Right atrium auricular region (tissue), 2 donors: Measurements from ENCODE around the gene BBS4. TPM values are rescaled to one million over a fixed set of nuclear protein-coding genes. Genes with fewer than 3 reads are reported as not detected.

Source experiments
- DNase-seq: peaks from one replicate; pipeline ENCODE4 v3.0.0-alpha.2; 2019; ENCODE audit warnings: low spot score
- H3K27ac ChIP-seq, 2 donors: fragments of 200-600 bp; sonication (generic); 1 replicate in 1 of 2; 2 replicates in 1 of 2; pipeline ENCODE4 v1.5.1; 2016 to 2019
- H3K27me3 ChIP-seq, 2 donors: fragments of 200-600 bp; sonication (generic); one replicate each; pipeline versions ENCODE4 v1.5.1 to v1.6.0; 2017 to 2019
- H3K36me3 ChIP-seq: fragments of 200-600 bp; sonication (generic); one replicate; pipeline ENCODE4 v1.5.1; 2016
- H3K4me1 ChIP-seq, 2 donors: fragments of 200-600 bp; sonication (generic); one replicate each; pipeline versions ENCODE4 v1.5.1 to v1.6.0; 2017 to 2019
- H3K4me3 ChIP-seq, 2 donors: fragments of 200-600 bp; sonication (generic); 1 replicate in 1 of 2; 2 replicates in 1 of 2; pipeline ENCODE4 v1.5.1; 2017 to 2019; ENCODE audit warnings: mild to moderate bottlenecking in 1 of 2, moderate library complexity in 1 of 2
- H3K9me3 ChIP-seq, 2 donors: fragments of 200-600 bp; sonication (generic); one replicate each; pipeline ENCODE4 v1.5.1; 2019
- total RNA-seq, 2 donors: library from RNA; depleted of rRNA; stranded (reverse); fragments of >200 nt; gene quantifications; one replicate each; pipeline ENCODE4 v1.1.0, GENCODE V29; 2016
- TF ChIP-seq, protein P1 (sequence below), 2 donors: fragments of 200-600 bp; sonication (generic); IDR thresholded peaks; one replicate each; pipeline ENCODE4 v1.5.1; 2019; ENCODE audit warnings: antibody characterized with exemption in 2 of 2

BBS4 gene
- total RNA-seq, 2 donors from 2014 or later, result 8.0 to 12.1 TPM

DNA sequence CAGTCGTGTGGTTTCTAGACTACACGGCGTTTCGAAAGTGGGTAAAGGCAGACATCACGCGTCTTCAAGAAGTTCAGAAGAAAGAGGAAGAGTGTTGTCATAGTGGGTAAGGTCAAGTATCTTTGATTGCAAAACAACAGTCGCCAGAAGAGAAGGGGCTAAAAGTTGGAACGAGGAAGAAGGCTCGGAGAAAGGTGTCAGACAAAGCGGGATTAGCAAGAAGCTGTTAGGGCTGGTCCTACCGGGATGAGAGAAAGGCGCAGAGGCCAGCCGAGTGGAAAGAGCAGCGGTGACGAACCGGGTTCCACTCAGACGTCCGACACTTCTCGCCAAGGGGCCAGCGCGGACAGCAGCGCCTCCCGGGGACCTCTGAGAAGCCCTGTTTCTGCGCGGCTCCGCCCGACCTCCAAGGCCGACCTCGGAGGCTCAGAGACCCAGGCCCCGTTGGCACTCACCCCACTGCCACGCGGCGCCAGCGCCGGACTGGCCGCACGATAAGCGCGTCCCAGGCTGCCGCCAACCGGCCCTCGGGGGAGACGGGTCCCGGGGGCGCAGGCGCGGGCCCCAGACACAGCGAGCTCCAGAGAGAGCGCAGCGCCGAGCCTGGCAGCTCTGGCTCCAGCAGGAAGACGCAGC is 97.1 kb downstream of the BBS4 start:
- Histone ChIP-seq H3K9me3 (no peaks in the 10 kb centered on the region), H3K27me3 (no peaks in the 10 kb centered on the region), H3K36me3 (peaks cover 4% of the 10 kb centered on the region), H3K4me1 (peaks cover 0 to 27% of the 10 kb centered on the region in 2 donors), H3K27ac (peak overlapping the region; percentile 89 to 94), H3K4me3 (peak overlapping the region; percentile 95 to 96)
- TF ChIP-seq, protein P1, sequence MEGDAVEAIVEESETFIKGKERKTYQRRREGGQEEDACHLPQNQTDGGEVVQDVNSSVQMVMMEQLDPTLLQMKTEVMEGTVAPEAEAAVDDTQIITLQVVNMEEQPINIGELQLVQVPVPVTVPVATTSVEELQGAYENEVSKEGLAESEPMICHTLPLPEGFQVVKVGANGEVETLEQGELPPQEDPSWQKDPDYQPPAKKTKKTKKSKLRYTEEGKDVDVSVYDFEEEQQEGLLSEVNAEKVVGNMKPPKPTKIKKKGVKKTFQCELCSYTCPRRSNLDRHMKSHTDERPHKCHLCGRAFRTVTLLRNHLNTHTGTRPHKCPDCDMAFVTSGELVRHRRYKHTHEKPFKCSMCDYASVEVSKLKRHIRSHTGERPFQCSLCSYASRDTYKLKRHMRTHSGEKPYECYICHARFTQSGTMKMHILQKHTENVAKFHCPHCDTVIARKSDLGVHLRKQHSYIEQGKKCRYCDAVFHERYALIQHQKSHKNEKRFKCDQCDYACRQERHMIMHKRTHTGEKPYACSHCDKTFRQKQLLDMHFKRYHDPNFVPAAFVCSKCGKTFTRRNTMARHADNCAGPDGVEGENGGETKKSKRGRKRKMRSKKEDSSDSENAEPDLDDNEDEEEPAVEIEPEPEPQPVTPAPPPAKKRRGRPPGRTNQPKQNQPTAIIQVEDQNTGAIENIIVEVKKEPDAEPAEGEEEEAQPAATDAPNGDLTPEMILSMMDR (IDR thresholded peaks at IDR 0.05), result peak in 1 of 2 donors; percentile 20
- DNase-seq, result peak; percentile 60

DNA sequence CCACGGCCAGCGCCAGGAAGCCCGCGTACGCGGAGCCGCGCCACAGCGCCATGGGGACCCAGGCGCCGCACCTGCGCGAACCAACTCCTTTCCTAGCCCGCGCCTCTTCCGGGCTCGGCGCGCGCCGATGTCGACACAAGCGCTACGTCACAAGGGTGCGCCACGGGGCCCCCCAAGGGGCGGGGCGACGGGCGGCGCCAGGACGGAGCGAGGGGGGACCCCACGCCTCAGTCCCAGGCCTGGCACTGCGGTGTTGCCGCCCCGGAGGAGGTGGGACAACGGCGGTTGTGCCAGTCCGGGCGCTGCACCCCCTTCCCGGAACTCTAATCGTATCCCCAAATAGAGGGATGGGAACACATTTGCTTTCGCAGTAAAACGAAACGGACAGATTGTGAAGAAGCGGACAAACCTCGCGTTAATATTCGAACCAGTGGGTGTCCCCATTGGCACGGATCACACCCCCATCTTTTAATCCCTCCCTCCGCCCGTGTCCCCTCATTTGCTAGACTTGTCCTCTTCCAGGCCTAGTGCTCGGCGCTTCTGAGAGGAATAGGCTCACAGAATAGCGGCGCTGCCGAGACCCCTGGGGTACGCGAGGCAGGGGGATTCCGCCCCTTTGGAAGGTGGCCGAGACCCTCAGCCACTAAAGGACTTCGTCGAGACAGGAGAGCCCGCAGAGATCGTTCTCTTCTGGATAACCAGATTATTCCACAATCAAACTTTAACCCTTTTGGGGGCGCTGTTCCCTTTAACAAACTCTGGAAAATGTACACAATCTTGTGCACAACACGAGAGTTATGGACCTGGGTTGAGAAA is 97.8 kb downstream of the BBS4 start, which contains the start of gene ADPGK:
TSS of gene ADPGK (minus strand) at position 119 of the 816 bp plus-strand sequence. CDS start at position 52, 67 bp downstream.
- DNase-seq, result peak; percentile 90
- Histone ChIP-seq H3K4me1 (peaks cover 0 to 27% of the 10 kb centered on the region in 2 donors), H3K9me3 (no peaks in the 10 kb centered on the region), H3K4me3 (peak within 1 kb of the TSS; percentile 95 to 96), H3K36me3 (no peaks in the 10 kb centered on the region), H3K27me3 (no peaks in the 10 kb centered on the region), H3K27ac (peak within 1 kb of the TSS; percentile 89 to 94)
- TF ChIP-seq, protein P1 (IDR thresholded peaks at IDR 0.05), result peak in 1 of 2 donors; percentile 69

DNA sequence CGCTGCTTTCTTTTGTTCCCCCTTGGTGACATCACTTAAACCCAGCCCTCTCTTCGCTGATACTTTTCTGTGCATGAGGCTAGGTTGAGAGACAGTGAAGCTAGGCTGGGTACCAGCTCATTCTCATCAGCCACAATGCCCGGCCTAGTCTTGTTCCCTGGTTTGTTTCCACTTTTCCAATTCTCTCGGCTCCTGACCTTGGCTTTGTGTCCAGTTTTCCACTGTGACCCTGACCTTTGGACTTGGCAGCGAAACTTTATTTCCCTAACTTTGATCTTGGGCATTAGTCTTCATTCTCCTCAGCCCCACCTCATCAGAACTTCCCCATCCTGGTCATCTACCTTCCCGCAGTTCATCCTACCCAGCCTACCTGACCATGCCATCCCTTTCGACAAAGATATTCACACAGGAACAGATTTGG is 98.5 kb downstream of the BBS4 start:
- Histone ChIP-seq H3K4me1 (peaks cover 0 to 27% of the 10 kb centered on the region in 2 donors), H3K9me3 (no peaks in the 10 kb centered on the region), H3K36me3 (no peaks in the 10 kb centered on the region), H3K27ac (peak overlapping the region; percentile 89 to 94), H3K27me3 (no peaks in the 10 kb centered on the region), H3K4me3 (peak overlapping the region; percentile 95 to 96)
- DNase-seq, result peak; percentile 62
- TF ChIP-seq, protein P1 (IDR thresholded peaks at IDR 0.05), result no peak

DNA sequence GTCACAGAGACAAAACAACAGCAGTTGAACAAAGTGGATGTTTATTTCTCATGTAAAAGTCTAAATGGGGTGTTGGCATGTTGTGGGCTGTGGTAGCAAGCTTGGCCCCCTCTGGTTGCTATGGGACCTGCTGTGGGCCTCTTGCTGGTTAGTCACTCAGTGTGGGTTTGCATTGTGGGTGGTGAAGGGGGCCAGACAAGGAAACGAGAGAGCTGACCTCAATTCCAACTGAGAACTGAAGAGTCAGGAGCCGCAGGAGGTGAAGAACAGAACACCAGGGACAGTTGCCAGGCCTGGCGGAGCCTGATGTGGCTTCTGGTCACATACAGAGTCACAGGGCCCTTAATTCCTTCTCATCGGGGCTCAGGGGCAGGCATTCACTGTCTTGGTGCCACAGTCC is 99.4 kb downstream of the BBS4 start:
- DNase-seq, result no peak
- Histone ChIP-seq H3K27me3 (no peaks in the 10 kb centered on the region), H3K4me3 (no peak overlapping the region), H3K4me1 (peaks cover 0 to 27% of the 10 kb centered on the region in 2 donors), H3K9me3 (no peaks in the 10 kb centered on the region), H3K27ac (no peak overlapping the region), H3K36me3 (no peaks in the 10 kb centered on the region)
- TF ChIP-seq, protein P1 (IDR thresholded peaks at IDR 0.05), result no peak

DNA sequence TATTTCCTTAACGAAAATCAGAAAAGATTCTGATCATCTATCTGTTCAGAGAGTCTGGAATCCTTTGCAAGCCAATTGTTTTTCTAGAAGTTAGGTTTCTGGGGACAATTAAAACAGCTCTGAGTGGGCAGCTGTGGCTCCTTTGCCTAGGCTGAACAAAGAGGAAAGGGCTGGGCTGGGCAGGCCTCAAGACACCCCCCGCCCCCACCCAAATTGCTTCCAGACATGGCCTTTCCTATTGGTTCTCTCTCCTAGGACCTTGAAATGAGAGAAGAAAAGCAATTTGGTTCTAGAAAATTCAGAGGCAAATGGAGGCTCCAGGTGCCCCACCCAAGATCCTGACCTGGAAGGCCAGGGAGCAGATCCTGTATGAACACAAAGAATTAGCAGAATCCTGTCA is 99.8 kb downstream of the BBS4 start:
- Histone ChIP-seq H3K36me3 (no peaks in the 10 kb centered on the region), H3K9me3 (no peaks in the 10 kb centered on the region), H3K4me3 (no peak overlapping the region), H3K4me1 (peaks cover 0 to 27% of the 10 kb centered on the region in 2 donors), H3K27ac (no peak overlapping the region), H3K27me3 (no peaks in the 10 kb centered on the region)
- DNase-seq, result no peak
- TF ChIP-seq, protein P1 (IDR thresholded peaks at IDR 0.05), result no peak
